Endothelial cell of umbilical vein (primary cell): ENCODE data around the gene TET1. TPM values are rescaled to one million over a fixed set of nuclear protein-coding genes. Genes with fewer than 3 reads are reported as not detected.
A peak's percentile ranks its signal among the peaks of the same experiment; 100 is the strongest.

Experiments
- BruUV-seq: library from RNA; stranded (reverse); fragments of 400-500 nt; replicated peaks from 2 replicates; lab custom pipeline; 2021; lab: Mats Ljungman, UMichigan
- CTCF ChIA-PET: fragments of 300-600, 350-600 bp; sonication (Branson Sonifier 250); formaldehyde crosslinking; loops from one replicate; lab custom pipeline; 2021; ENCODE audit warnings: antibody characterized with exemption, inconsistent platforms; lab: Charles Lee
- POLR2A ChIA-PET: fragments of 300-600, 350-600 bp; sonication (Branson Sonifier 250); formaldehyde crosslinking; loops from one replicate; lab custom pipeline; 2021; ENCODE audit warnings: antibody characterized with exemption, inconsistent platforms; lab: Charles Lee
- DNase-seq: peaks from one replicate; pipeline ENCODE4 v3.0.0-alpha.2; 2011; ENCODE audit warnings: low read depth, low spot score
- FAIRE-seq: peaks from 2 replicates; lab custom pipeline; 2011; peaks lifted over from hg19 to GRCh38; lab: Jason Lieb, UNC
- H2AFZ ChIP-seq: 2 replicates; pipeline ENCODE4 v1.6.0; 2012; ENCODE audit warnings: low read depth, low read length, control low read depth, inconsistent platforms
- H3K27ac ChIP-seq: 2 replicates; pipeline ENCODE4 v1.5.1; 2011; ENCODE audit warnings: low read depth, mild to moderate bottlenecking, control low read depth, low read length, moderate library complexity; ENCODE audit not compliant: insufficient read depth
- H3K27me3 ChIP-seq, 2 experiments: 2 replicates each; pipeline versions ENCODE4 v1.6.0 to v1.6.1; 2011; ENCODE audit warnings: low read length in 2 of 2, mixed read lengths in 1 of 2; ENCODE audit not compliant: control insufficient read depth in 2 of 2, insufficient read depth in 2 of 2
- H3K36me3 ChIP-seq, 2 experiments: 2 replicates in 1 of 2; 3 replicates in 1 of 2; pipeline ENCODE4 v1.5.1; 2011; ENCODE audit warnings: low read length in 2 of 2, mild to moderate bottlenecking in 1 of 2, moderate library complexity in 1 of 2; ENCODE audit not compliant: control insufficient read depth in 2 of 2, insufficient read depth in 2 of 2; ENCODE audit errors: extremely low read depth in 1 of 2
- H3K4me1 ChIP-seq: 3 replicates; pipeline ENCODE4 v1.5.1; 2011; ENCODE audit warnings: mild to moderate bottlenecking, low read length; ENCODE audit not compliant: control insufficient read depth, insufficient read depth; ENCODE audit errors: extremely low read depth
- H3K4me2 ChIP-seq: 2 replicates; pipeline ENCODE4 v1.6.1; 2011; ENCODE audit warnings: low read length, control low read depth, mixed read lengths; ENCODE audit not compliant: insufficient read depth
- H3K4me3 ChIP-seq, 3 experiments: fragments of 200-600 bp in 1 of 3; sonication (generic), shearing (Covaris generic) in 1 of 3; replicated peaks in 1 of 3; 2 replicates each; pipeline ENCODE4 v1.5.1; 2011 to 2016; ENCODE audit warnings: control low read depth in 3 of 3, low read length in 3 of 3, mild to moderate bottlenecking in 2 of 3, inconsistent platforms in 1 of 3, low read depth in 1 of 3, moderate library complexity in 1 of 3; ENCODE audit not compliant: insufficient read depth in 1 of 3
- H3K79me2 ChIP-seq: 2 replicates; pipeline ENCODE4 v1.6.0; 2012; ENCODE audit warnings: low read length, inconsistent platforms; ENCODE audit not compliant: control insufficient read depth, insufficient read depth
- H3K9ac ChIP-seq: replicated peaks from 2 replicates; pipeline ENCODE3; 2011; ENCODE audit warnings: low read length, control low read depth; ENCODE audit not compliant: insufficient read depth; ENCODE audit errors: extremely low read depth
- H3K9me1 ChIP-seq: replicated peaks from 3 replicates; pipeline ENCODE4 v1.6.0; 2011; ENCODE audit warnings: mild to moderate bottlenecking, low read length; ENCODE audit not compliant: control insufficient read depth, insufficient read depth; ENCODE audit errors: extremely low read depth
- H3K9me3 ChIP-seq: replicated peaks from 2 replicates; pipeline ENCODE4 v1.5.1; 2012; ENCODE audit warnings: low read length, inconsistent platforms; ENCODE audit not compliant: control insufficient read depth, insufficient read depth
- H4K20me1 ChIP-seq: replicated peaks from 2 replicates; pipeline ENCODE3; 2011; ENCODE audit warnings: mild to moderate bottlenecking, low read length; ENCODE audit not compliant: control insufficient read depth, insufficient read depth; ENCODE audit errors: extremely low read depth
- EZH2 ChIP-seq: IDR thresholded peaks from 2 replicates; pipeline ENCODE4 v1.6.1; 2012; ENCODE audit warnings: borderline replicate concordance, low read depth, mild to moderate bottlenecking, moderate library complexity, low read length, inconsistent platforms; ENCODE audit not compliant: severe bottlenecking
- GATA2 ChIP-seq: IDR thresholded peaks from 2 replicates; pipeline ENCODE4 v1.7.0; 2011; ENCODE audit warnings: low read depth, mild to moderate bottlenecking, moderate library complexity, mixed read lengths, low read length; ENCODE audit not compliant: insufficient read length, insufficient read depth
- dilution Hi-C: fragments of 300-500 bp; cut with MboI; formaldehyde crosslinking; loops from one replicate; pipeline ENCODE4 v1.15.0; 2019; ENCODE audit warnings: low sequenced_read_pairs; ENCODE audit not compliant: extremely low pct_ligation_motif_present
- intact Hi-C: fragments of 100-400 bp; cut with micrococcal nuclease; formaldehyde crosslinking; loops from one replicate; pipeline ENCODE4 v1.10.0; 2022
- polyA plus RNA-seq, 4 experiments: library from polyadenylated mRNA; depleted of rRNA in 3 of 4; stranded (reverse) in 3 of 4; unstranded in 1 of 4; fragments of >200 nt; gene quantifications; 2 replicates each; pipeline versions ENCODE4 v1.2.1 to v1.2.3, GENCODE V29; 2011 to 2012; ENCODE audit warnings: missing spikeins in 1 of 4
- total RNA-seq: library from RNA; stranded (reverse); gene quantifications from 2 replicates; pipeline ENCODE4 v1.2.3, GENCODE V29; 2021
- TF ChIP-seq, protein P1 (sequence below), 2 donors: IDR thresholded peaks; 1 replicate in 1 of 2; 2 replicates in 1 of 2; pipeline ENCODE4 v1.5.1; 2011; ENCODE audit warnings: low read length in 2 of 2, mild to moderate bottlenecking in 2 of 2, moderate library complexity in 2 of 2, control low read depth in 1 of 2, inconsistent platforms in 1 of 2, low read depth in 1 of 2; ENCODE audit not compliant: insufficient read depth in 1 of 2; ENCODE audit errors: extremely low read depth in 1 of 2

TET1 gene
- total and polyA plus RNA-seq, 2 donors (not counting 3 experiments of a cell fraction or from before 2014, with no cell fraction given), result 0.23 to 1.5 TPM

DNA sequence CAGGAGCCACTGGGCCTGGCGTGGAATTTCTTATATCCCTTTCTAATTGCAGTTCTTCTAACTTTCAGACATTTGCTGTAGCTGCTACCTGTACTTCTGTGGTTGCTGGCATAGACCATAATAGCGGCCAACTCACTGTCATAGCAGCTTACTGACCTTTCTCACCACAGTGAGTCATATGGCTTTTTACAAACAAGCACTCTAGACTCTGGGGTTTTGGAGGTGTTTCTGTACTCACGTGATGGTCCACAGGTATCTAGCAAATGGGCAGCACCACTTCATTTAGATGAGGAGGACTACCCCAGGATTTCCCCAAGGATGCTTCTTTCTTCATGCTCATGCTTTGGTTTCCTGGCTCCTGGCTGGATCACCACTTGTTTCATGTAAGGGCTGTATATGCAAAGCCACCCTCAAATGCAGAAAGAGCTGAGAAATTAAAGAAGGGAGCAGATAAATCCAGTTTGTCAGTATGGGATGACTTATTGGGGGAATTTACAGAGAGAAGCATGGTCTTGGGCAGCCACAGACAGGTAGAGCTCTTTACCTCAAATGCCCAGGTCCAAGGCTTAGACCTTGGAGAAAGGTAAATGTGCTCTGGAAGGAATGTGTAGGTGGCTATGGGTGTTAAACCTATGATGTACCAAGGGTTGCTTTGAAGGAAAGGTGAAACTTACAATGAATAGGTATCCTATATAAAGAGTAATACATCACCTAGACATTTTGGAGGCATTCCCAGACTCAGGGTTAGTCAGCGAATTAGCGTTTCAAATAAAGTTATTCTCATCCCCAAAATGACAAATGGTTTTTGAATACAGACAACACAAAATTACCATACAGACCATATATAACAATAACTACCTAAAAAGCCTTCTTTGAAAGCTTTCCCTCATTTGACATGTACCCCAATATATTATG lies 16.9 kb upstream of the TET1 start:
- ChIA-PET CTCF (interaction anchor here (1.1 kb wide), 1 partner anchor 34 kb away, joined by 3 read pairs; no protein-coding TSS in a partner anchor), POLR2A (no interaction called here)
- Histone ChIP-seq H3K79me2 (no peaks in the 10 kb centered on the region), H3K9me3 (no peaks in the 10 kb centered on the region), H3K9ac (no peak overlapping the region), H3K27me3 (peaks cover 0 to 4% of the 10 kb centered on the region in 2 experiments), H3K9me1 (no peaks in the 10 kb centered on the region), H3K4me2 (no peak overlapping the region), H2AFZ (no peak overlapping the region), H4K20me1 (no peaks in the 10 kb centered on the region), H3K4me1 (no peaks in the 10 kb centered on the region), H3K4me3 (no peak overlapping the region), H3K36me3 (no peaks in the 10 kb centered on the region), H3K27ac (no peak overlapping the region)
- intact Hi-C loops (no loop called here), dilution Hi-C loops (no loop called here)
- FAIRE-seq (no peak), DNase-seq (no peak)
- TF ChIP-seq EZH2, result no peak
- BruUV-seq, result no TSS peak

DNA sequence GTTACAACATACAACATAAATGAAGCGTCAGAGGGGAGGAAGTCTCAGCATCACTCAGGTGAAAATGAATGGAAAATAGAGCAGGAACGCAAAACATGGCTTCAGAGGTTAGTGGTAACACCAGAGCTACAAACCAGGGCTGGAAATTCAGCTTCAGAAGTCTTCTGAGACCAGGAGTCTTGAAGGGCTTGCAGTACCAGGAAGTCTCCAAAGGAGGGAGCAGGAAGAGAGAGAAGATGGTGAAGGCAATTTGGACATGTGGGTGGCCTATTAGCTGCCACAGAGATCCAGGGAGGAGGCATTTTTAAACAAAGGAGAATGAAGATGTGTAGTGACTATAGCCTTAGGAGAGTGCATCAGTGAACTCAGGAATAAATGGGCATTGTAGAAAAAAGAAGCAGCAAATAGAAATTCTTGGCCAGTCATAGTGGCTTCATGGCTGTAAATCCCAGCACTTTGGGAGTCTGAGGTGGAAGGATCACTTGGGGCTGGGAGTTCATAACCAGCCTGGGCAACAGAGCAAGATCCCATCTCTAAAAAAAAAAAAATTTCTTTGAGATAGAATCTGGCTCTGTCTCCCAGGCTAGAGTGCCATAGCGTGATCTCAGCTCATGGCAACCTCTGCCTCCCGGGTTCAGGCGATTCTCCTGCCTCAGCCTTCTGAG lies 9.3 kb upstream of the TET1 start:
- Histone ChIP-seq H3K4me1 (no peaks in the 10 kb centered on the region), H3K9ac (no peak overlapping the region), H3K79me2 (no peaks in the 10 kb centered on the region), H2AFZ (no peak overlapping the region), H3K27me3 (no peaks in the 10 kb centered on the region), H3K9me1 (no peaks in the 10 kb centered on the region), H3K27ac (no peak overlapping the region), H3K4me2 (no peak overlapping the region), H3K36me3 (no peaks in the 10 kb centered on the region), H3K9me3 (no peaks in the 10 kb centered on the region), H3K4me3 (no peak overlapping the region), H4K20me1 (no peaks in the 10 kb centered on the region)
- intact Hi-C loops, result loop anchor here (1.0 kb wide), 2 partner anchors 170 to 346 kb away; partner anchors contain the start of gene CCAR1
- DNase-seq (peak; percentile 62), FAIRE-seq (peak; percentile 85)
- ChIA-PET CTCF (interaction anchor here (0.6 to 2.8 kb wide), 46 partner anchors 9 to 863 kb away, joined by 3 to 36 read pairs (median 4); partner anchors contain the start of genes CCAR1, DDX21, STOX1 and TET1), POLR2A (no interaction called here)
- dilution Hi-C loops, result no loop called here
- no peak for TF ChIP-seq GATA2
- TF ChIP-seq, protein P1, sequence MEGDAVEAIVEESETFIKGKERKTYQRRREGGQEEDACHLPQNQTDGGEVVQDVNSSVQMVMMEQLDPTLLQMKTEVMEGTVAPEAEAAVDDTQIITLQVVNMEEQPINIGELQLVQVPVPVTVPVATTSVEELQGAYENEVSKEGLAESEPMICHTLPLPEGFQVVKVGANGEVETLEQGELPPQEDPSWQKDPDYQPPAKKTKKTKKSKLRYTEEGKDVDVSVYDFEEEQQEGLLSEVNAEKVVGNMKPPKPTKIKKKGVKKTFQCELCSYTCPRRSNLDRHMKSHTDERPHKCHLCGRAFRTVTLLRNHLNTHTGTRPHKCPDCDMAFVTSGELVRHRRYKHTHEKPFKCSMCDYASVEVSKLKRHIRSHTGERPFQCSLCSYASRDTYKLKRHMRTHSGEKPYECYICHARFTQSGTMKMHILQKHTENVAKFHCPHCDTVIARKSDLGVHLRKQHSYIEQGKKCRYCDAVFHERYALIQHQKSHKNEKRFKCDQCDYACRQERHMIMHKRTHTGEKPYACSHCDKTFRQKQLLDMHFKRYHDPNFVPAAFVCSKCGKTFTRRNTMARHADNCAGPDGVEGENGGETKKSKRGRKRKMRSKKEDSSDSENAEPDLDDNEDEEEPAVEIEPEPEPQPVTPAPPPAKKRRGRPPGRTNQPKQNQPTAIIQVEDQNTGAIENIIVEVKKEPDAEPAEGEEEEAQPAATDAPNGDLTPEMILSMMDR (IDR thresholded peaks at IDR 0.05; ENCODE audit: extremely low read depth in 1 of 2, insufficient read depth in 1 of 2, low read depth in 1 of 2, low read length in 2 of 2), result peak; percentile 70 to 75
- BruUV-seq, result no TSS peak
